CD4-positive, alpha-beta T cell treated with Interferon gamma for 1 hour (primary cell): ENCODE measurements around the gene LYPD3.

Experiments used
- DNase-seq: peaks from one replicate; pipeline ENCODE4 v3.0.0-alpha.2; 2020

The LYPD3 gene

DNA sequence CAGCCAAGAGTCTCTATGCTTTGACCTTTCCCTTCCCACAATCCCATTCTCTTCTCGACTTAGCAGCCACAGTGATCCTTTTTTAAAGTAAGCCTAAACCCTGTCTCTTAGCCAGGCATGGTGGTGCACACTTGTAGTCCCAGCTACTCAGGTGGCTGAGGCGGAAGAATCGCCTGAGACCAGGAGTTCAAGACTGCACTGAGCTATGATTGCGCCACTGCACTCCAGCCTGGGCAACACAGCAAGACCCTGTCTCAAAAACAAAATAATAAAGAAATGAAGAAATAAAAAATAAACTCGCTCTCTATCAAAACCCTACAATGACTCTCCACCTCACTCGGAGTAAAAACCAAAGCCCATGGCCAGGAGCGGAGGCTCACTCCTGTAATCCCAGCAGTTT is 36.0 kb downstream of the LYPD3 start:
- no peak for DNase-seq

DNA sequence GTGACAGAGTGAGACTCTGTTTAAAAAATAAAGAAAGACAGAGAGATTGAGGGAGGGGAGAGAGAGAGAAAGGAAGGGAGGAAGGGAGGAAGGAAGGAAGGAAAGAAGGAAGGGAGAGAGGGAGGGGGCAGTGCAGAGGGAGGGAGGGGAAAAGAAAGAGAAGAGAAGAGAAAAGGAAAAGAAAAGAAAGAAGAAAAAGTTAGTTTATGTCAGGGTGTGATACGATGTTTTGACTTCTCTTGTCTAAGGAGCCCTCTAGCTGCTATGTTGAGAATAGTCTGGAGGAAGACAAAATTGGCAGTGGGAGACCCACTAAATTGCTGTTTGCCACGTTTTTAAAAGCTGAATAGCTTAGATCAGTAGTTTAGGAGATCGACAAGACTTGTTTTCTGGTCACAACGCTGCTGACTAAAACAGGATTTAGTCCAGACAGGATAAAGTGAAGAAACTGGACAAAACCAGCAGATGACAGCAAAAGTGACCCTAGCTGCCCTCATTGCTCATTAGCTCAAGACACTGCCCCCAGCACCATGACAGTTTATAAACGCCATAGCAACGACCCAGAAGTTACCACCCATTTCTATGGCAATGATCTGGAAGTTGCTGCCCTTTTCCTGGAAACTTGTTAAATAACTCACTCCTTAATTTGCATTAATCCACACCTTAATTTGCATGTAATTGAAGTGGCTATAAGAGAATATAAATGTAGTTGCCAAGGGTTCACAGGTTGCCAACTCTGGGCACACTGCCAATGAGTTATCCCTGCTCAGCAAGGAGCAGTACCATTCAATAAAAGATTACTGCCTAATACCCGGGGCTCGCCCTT is 39.6 kb downstream of the LYPD3 start:
- no peak for DNase-seq

DNA sequence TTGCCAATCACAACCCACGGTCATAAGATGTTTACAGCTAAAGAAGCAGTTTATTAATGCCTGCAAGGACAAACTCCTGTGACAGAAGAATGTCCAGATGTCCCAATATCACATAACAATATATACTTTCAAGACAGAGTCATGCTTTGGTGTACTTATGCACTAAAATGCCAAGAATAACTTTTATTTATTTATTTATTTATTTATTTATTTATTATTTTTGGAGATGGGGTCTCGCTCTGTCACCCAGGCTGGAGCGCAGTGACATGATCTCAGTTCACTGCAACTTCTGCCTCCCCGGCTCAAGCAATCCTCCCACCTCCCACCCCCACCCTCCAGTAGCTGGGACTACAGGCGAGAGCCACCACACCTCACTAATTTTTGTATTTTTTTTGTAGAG is 41.6 kb downstream of the LYPD3 start:
- DNase-seq: no peak

GRCh38 chr19:43422689-43423066 is 42.7 kb downstream of the LYPD3 start:
- DNase-seq: no peak

- no peak for DNase-seq
Observed at GRCh38 chr19:43422000-43422688, 43.3 kb downstream of the LYPD3 start.

DNA sequence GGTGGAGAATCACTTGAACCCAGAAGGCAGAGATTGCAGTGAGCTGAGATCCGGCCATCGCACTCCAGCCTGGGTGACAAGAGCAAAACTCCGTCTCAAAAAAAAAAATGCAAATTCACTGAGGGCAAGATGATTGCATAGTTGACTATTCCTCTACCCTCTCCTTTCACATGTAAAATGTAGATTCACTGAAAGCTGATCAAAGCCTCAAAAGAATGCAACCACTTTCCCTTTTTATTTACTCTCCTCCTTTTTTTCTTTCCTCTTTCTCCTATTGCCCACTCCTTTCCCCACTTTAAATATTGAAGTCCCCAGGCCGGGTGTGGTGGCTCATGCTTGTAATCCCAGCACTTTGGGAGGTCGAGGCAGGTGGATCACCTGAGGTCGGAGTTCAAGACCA is 44.5 kb downstream of the LYPD3 start:
- no peak for DNase-seq

- DNase-seq: no peak
Observed at GRCh38 chr19:43416951-43417623, 48.3 kb downstream of the LYPD3 start.

- no peak for DNase-seq
Observed at GRCh38 chr19:43414554-43414953, 50.9 kb downstream of the LYPD3 start, which contains the start of gene TEX101. TSS of gene TEX101 (plus strand) at chr19:43414890. CDS start at chr19:43415920, 1,030 bp downstream.

DNA sequence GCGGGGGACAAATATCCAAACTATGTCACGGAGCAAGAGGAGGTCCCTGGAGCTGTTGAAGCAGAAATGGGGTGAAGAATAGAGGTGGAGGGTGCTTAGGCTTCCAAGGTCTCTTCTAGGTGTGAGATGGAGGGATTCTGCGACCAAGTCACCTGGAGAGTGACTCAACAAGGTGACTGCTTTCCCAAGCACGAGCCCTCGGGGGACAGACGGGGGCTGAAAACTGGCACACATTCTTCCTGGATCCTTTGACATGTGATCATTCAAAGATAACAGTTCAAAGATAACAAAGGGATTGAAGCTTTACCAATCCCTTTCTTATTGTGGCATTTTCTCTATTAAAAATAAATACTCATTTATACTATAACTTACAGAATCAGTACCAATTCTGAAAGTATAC is 53.0 kb downstream of the LYPD3 start:
- no peak for DNase-seq
